Caco-2 (cell line): ENCODE measurements around the gene SP4. TPM values are rescaled to one million over a fixed set of nuclear protein-coding genes. Genes with fewer than 3 reads are reported as not detected.

Experiments
- BruUV-seq: library from RNA; stranded (reverse); fragments of 400-500 nt; replicated peaks from 2 replicates; lab custom pipeline; 2021; lab: Mats Ljungman, UMichigan
- CTCF ChIA-PET: fragments of 300-600 bp; sonication (Branson Sonifier 250); formaldehyde crosslinking; loops from one replicate; lab custom pipeline; 2022; ENCODE audit warnings: antibody characterized with exemption; lab: Charles Lee
- POLR2A ChIA-PET: fragments of 300-600 bp; sonication (Branson Sonifier 250); formaldehyde crosslinking; loops from one replicate; lab custom pipeline; 2022; ENCODE audit warnings: antibody characterized with exemption; lab: Charles Lee
- DNase-seq, 2 experiments: peaks; one replicate each; pipeline versions ENCODE4 v3.0.0 to v3.0.0-alpha.2; 2020 to 2022
- H3K27me3 ChIP-seq: replicated peaks from 2 replicates; pipeline ENCODE4 v1.6.0; 2011; ENCODE audit warnings: low read length; ENCODE audit not compliant: control insufficient read depth, insufficient read depth
- H3K36me3 ChIP-seq: 2 replicates; pipeline ENCODE4 v1.5.1; 2011; ENCODE audit warnings: low read length; ENCODE audit not compliant: control insufficient read depth, insufficient read depth
- H3K4me1 ChIP-seq: fragments of 250-450 bp; sonication (Bioruptor Pico); 2 replicates; pipeline ENCODE4 v1.5.1; 2020; ENCODE audit warnings: mild to moderate bottlenecking
- H3K4me3 ChIP-seq: 2 replicates; pipeline ENCODE4 v1.5.1; 2011; ENCODE audit warnings: low read depth, mild to moderate bottlenecking, control low read depth, low read length
- H3K9me3 ChIP-seq: fragments of 250-450 bp; sonication (Bioruptor Pico); 2 replicates; pipeline ENCODE4 v1.5.1; 2020; ENCODE audit warnings: mild to moderate bottlenecking, moderate library complexity
- H3K27ac Mint-ChIP-seq: one replicate; pipeline ENCODE4 v1.8.0; 2022; ENCODE audit warnings: mixed read lengths; ENCODE audit not compliant: unreplicated experiment
- H3K27me3 Mint-ChIP-seq: one replicate; pipeline ENCODE4 v1.8.0; 2022; ENCODE audit warnings: mixed read lengths; ENCODE audit not compliant: insufficient read depth, unreplicated experiment
- H3K36me3 Mint-ChIP-seq: one replicate; pipeline ENCODE4 v1.8.0; 2022; ENCODE audit warnings: mild to moderate bottlenecking, mixed read lengths; ENCODE audit not compliant: insufficient read depth, unreplicated experiment
- H3K4me1 Mint-ChIP-seq: one replicate; pipeline ENCODE4 v1.8.0; 2022; ENCODE audit warnings: low read depth, mixed read lengths; ENCODE audit not compliant: unreplicated experiment
- H3K4me3 Mint-ChIP-seq: one replicate; pipeline ENCODE4 v1.8.0; 2022; ENCODE audit warnings: mild to moderate bottlenecking, moderate library complexity, mixed read lengths; ENCODE audit not compliant: unreplicated experiment
- H3K9me3 Mint-ChIP-seq: one replicate; pipeline ENCODE4 v1.8.0; 2022; ENCODE audit warnings: mixed read lengths; ENCODE audit not compliant: unreplicated experiment
- intact Hi-C: fragments of 100-400 bp; cut with micrococcal nuclease; formaldehyde crosslinking; loops from one replicate; pipeline ENCODE4 v1.10.0; 2022; ENCODE audit not compliant: unreplicated experiment
- total RNA-seq: library from RNA; stranded (reverse); gene quantifications from 2 replicates; pipeline ENCODE4 v1.2.3, GENCODE V29; 2022
- TF ChIP-seq, protein P1 (sequence below), 2 experiments: fragments of 200-600 bp in 1 of 2; IDR thresholded peaks; 1 replicate in 1 of 2; 2 replicates in 1 of 2; pipeline versions ENCODE4 v1.5.1 to v1.8.0; 2011 to 2022; ENCODE audit warnings: antibody characterized with exemption in 1 of 2, control low read depth in 1 of 2, inconsistent platforms in 1 of 2, low read depth in 1 of 2, low read length in 1 of 2, mild to moderate bottlenecking in 1 of 2, moderate library complexity in 1 of 2; ENCODE audit not compliant: insufficient read depth in 1 of 2, severe bottlenecking in 1 of 2, unreplicated experiment in 1 of 2

The SP4 gene
- total RNA-seq, 1 experiment from 2014 or later = 10.8 TPM

DNA sequence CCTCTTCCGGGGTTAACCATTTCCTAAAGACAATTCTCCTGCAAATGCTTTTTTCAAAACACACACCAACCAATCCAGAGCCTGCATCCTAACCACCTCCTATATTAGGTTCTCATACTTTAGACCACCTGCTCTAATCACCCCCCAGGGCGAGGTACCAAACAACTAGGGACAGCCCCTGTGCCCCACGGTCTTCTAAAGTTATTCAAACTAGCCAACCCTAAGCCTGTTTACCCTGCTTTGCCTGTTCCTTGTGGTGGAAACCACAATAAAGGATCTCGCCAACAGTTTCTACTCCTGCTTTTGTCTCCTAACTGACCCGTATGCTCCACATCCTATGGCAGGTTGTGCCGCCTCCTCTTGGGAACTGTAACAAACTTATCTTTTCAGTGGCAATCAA, 21.1 kb downstream of the SP4 start:
- Histone ChIP-seq H3K4me3 (no peak overlapping the region), H3K27me3 (no peaks in the 10 kb centered on the region), H3K9me3 (peaks cover 19% of the 10 kb centered on the region), H3K36me3 (no peaks in the 10 kb centered on the region), H3K4me1 (no peaks in the 10 kb centered on the region)
- no peaks in the 10 kb centered on the region for H3K4me1 Mint-ChIP-seq
- H3K4me3 Mint-ChIP-seq = no peak overlapping the region
- TF ChIP-seq, protein P1, sequence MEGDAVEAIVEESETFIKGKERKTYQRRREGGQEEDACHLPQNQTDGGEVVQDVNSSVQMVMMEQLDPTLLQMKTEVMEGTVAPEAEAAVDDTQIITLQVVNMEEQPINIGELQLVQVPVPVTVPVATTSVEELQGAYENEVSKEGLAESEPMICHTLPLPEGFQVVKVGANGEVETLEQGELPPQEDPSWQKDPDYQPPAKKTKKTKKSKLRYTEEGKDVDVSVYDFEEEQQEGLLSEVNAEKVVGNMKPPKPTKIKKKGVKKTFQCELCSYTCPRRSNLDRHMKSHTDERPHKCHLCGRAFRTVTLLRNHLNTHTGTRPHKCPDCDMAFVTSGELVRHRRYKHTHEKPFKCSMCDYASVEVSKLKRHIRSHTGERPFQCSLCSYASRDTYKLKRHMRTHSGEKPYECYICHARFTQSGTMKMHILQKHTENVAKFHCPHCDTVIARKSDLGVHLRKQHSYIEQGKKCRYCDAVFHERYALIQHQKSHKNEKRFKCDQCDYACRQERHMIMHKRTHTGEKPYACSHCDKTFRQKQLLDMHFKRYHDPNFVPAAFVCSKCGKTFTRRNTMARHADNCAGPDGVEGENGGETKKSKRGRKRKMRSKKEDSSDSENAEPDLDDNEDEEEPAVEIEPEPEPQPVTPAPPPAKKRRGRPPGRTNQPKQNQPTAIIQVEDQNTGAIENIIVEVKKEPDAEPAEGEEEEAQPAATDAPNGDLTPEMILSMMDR (IDR thresholded peaks at IDR 0.05; ENCODE audit: insufficient read depth in 1 of 2, low read depth in 1 of 2, low read length in 1 of 2, severe bottlenecking in 1 of 2, unreplicated experiment in 1 of 2) = no peak
- H3K36me3 Mint-ChIP-seq = peaks cover 4% of the 10 kb centered on the region
- no peak for DNase-seq
- no TSS peak for BruUV-seq
- H3K27me3 Mint-ChIP-seq = no peaks in the 10 kb centered on the region
- H3K27ac Mint-ChIP-seq = no peak overlapping the region
- ChIA-PET POLR2A (no interaction called here), CTCF (no interaction called here)
- peaks cover 26% of the 10 kb centered on the region for H3K9me3 Mint-ChIP-seq
- intact Hi-C loops = no loop called here

DNA sequence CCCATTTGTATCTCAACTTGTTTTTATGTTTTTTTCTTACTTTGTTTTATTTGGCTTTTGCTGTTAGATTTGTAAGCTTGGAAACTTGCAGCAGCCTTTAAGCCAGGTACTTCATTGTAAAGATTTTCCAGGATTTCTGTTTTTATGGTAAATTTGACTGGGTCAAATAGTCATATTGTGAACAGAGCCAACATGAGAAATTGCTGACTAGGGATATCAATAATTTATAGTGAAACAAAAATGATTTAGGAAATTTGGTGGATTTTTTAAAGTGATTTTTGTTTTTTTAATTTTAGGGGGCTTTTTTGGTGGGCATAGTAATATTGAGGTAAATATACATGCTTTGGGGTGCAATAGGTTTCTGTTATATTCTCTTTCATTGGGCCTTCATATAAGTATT, 22.2 kb downstream of the SP4 start:
- no peak overlapping the region for H3K4me3 Mint-ChIP-seq
- Histone ChIP-seq H3K27me3 (no peaks in the 10 kb centered on the region), H3K4me1 (no peaks in the 10 kb centered on the region), H3K9me3 (peaks cover 30% of the 10 kb centered on the region), H3K4me3 (no peak overlapping the region), H3K36me3 (no peaks in the 10 kb centered on the region)
- peaks cover 37% of the 10 kb centered on the region for H3K9me3 Mint-ChIP-seq
- POLR2A ChIA-PET = no interaction called here
- no peaks in the 10 kb centered on the region for H3K4me1 Mint-ChIP-seq
- H3K27me3 Mint-ChIP-seq = no peaks in the 10 kb centered on the region
- DNase-seq = no peak
- H3K36me3 Mint-ChIP-seq = peaks cover 13% of the 10 kb centered on the region
- intact Hi-C loops = no loop called here
- H3K27ac Mint-ChIP-seq = no peak overlapping the region
- CTCF ChIA-PET = no interaction called here
- BruUV-seq = no TSS peak
- TF ChIP-seq, protein P1 (IDR thresholded peaks at IDR 0.05; ENCODE audit: insufficient read depth in 1 of 2, low read depth in 1 of 2, low read length in 1 of 2, severe bottlenecking in 1 of 2, unreplicated experiment in 1 of 2) = no peak

DNA sequence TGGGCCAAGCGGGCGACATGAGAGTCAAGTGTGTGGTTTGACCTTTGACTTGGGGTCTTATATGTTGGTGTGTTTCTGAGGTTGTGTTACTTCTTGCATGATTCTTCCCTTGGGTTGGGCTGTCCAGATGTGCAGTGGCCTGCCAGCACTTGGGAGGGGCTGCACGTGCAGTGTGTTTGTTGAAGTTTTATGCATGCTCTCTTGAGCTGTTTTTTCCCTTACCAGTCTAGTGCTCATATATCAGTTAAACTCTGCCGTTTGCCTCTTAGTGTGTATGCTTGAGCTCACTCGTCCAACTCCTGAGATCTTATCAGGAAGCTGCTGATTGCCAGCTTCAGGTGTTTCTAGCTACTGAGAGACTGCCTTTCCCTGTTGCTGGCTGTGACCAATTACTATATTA, 23.1 kb downstream of the SP4 start:
- Histone ChIP-seq H3K27me3 (no peaks in the 10 kb centered on the region), H3K4me1 (no peaks in the 10 kb centered on the region), H3K4me3 (no peak overlapping the region), H3K9me3 (peaks cover 33% of the 10 kb centered on the region), H3K36me3 (peaks cover under 1% of the 10 kb centered on the region; the same call in 1 of the 2 replicates)
- Mint-ChIP-seq H3K36me3 (peaks cover 13% of the 10 kb centered on the region), H3K9me3 (peaks cover 45% of the 10 kb centered on the region), H3K4me3 (no peak overlapping the region), H3K27ac (no peak overlapping the region), H3K4me1 (no peaks in the 10 kb centered on the region), H3K27me3 (no peaks in the 10 kb centered on the region)
- no TSS peak for BruUV-seq
- CTCF ChIA-PET = no interaction called here
- POLR2A ChIA-PET = no interaction called here
- DNase-seq = no peak
- TF ChIP-seq, protein P1 (IDR thresholded peaks at IDR 0.05; ENCODE audit: insufficient read depth in 1 of 2, low read depth in 1 of 2, low read length in 1 of 2, severe bottlenecking in 1 of 2, unreplicated experiment in 1 of 2) = no peak
- intact Hi-C loops = no loop called here
